HG02884 (cell line): ENCODE results near the gene ZNF133.
A peak's percentile ranks its signal among the peaks of the same experiment; 100 is the strongest.
"Not testable (repeated sequence)": the region's sequence is repeated elsewhere in the genome, so short reads cannot be mapped to it uniquely, and the experiment has no call there.

Experiments used
- ATAC-seq: cut with Tn5 transposase; IDR thresholded peaks from one replicate; pipeline ENCODE4 v1.9.1; 2021; ENCODE audit warnings: mild to moderate bottlenecking, moderate library complexity; ENCODE audit not compliant: unreplicated experiment

The ZNF133 gene

DNA sequence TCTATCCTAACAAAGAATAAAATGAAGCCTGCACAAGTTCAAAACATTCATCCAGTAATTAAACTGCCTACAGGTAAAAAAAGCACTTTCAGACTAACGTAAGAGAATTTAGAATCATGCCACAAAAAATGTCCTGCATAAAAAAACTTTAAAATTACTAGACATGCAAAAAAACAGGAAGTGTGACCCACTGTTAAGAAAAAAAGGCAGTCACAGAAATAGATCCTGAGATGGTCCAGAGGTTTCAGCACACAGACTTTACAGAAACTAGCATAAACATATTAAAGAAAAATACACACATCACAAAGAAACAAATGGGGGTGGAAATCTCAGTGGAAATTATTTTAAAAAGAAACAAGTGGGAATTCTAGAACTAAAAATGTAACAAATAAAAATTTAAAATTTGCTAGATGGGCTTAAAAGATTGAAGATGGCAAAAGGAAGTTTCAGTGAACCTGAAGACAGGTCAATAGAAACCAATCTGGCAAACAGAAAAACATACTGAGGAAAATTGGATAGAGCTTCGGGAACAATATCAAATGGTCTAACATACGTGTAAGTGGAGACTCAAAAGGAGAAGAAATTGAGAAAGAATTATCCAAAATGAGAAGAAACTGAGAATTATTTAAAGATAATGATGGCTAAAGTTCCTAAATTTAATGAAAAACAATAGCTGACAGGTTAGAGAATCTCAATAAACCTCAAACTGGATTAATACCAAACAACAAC is 3.4 kb upstream of the ZNF133 start:
- no peak for ATAC-seq

DNA sequence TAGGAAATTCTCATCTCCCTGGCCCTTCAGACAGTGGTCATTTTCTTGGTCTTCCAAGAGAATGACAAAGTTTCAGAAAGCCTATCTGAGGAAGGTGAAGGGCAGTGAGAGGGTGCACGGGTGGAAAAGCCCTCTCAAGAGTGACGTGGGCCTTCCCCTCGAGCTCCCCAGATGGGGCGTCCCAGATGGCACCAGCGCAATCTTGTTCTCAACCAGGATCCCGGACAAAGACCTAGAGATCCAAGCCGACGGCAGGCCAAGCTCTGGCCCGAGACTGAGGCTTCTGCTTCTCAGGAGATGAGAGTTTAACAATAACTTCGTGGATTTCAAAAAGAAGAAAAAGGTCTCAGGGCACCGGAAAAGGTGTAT is 797 bp upstream of the ZNF133 start:
- ATAC-seq, result no peak

DNA sequence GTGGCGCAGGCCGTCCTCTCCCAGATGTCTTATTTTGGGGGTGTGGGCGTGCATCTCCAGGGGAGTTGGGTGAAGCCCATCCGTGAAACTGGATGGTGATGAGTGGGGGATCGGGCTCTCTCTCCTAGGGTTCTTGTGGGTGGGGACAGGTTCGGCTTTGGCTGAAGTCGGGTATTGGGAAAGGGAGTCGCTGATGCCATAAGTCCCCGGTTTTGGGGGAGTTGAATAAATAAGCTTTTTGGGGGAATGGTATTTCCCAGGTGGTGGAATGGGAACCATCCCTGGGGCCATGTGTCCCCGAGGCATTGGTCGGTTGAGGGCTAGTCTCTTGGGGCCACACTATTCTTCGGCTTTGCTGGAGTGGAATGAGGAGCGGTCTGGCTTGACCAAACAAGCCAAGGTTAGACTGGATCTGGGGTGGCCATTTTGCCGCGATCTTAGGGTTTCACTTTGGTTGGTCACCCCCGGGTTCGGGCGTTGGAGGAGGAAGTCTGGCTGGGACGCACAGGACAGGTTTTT is 481 bp downstream of the ZNF133 start:
- ATAC-seq, result peak; percentile 18

DNA sequence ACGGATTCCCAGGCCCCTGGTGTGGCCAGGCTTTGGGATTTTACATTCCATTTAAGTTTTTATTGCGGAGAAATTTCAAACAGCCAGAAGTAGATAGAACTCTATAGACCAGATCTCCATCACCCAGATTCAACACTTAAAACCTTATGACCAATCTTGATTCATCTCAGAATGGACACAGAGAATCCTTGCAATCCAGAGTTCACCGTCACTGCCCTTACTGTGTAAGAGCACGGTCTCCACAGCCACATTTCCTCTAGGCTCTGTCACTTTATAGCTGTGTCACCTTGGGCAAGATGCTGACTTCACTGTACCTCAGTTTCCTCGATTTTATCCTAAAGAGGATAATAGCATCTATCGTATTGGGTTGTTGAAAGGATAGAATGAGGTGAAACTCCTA is 979 bp downstream of the ZNF133 start:
- no peak for ATAC-seq

DNA sequence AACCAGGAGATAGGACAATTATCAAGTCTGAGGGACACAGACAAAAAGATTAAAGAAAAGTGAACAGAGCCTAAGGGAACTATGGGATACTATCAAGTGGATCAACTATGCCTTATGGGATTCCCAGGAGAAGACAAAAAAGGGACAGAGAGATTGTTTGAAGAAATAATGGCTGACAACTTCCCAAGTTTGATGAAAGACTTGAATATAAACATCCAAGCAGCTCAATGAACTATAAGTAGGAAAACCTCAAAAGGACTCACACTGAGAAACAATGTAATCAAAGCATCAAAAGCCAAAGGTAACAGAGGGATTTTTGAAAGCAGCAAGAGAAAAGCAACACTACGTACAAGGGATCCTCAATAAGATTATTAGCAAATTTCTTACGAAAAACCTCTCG is 11.0 kb downstream of the ZNF133 start:
- ATAC-seq, result no peak

DNA sequence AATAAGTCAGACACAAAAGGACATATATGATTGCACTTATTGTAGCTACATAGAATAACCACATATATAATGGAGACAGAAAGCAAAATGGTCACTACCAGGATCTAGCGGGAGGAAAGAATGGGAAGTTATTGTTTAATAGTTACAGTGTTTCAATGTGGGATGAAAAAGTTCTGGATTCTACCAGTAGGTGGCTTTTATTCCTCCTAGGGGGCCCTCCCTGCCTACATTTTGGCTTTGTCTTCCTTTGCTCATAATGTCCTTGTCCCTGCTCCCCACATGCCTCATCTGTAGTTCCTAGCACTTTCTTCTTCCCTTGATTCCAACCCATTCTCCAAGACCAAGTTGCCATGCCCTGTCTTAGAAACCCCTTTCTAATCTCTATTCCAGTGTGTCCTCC is 16.3 kb downstream of the ZNF133 start:
- ATAC-seq, result no peak

DNA sequence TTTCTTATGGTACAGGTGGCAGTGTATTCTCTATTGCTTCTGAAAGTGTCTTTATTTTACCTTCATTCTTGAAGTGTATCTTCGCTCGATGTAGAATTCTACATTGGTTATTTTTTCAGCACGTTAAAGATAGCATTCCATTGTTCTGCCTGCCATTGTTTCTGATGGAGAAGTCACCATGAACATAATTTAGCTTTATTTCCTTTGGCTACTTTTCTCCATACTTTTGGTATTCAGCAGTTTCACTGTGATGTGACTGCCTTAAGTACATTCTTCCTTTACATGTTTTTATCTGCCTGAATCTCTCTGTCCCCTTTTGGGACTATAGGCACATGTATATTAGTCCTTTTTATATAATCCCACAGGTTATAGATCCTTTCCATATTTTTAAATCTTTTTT is 19.0 kb downstream of the ZNF133 start:
- ATAC-seq, result no peak

DNA sequence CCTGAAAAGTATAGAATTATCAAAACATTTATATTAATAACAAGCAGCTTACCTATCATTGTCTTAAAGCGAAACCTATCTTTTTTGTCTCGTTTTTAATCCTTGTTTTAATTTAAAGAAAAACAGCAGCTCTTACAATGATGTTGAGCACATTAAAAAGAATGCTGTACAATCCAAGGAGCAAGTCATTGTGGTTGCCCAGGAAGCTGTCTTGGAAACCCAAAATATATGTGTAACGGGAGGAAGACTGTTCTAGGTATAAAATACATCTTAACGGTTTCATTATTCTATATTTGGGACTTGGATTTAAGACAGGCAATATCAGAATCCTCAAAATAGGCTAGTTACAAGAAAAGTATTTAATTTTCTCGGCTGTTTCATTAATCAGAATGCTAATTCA is 21.7 kb downstream of the ZNF133 start:
- ATAC-seq, result no peak

DNA sequence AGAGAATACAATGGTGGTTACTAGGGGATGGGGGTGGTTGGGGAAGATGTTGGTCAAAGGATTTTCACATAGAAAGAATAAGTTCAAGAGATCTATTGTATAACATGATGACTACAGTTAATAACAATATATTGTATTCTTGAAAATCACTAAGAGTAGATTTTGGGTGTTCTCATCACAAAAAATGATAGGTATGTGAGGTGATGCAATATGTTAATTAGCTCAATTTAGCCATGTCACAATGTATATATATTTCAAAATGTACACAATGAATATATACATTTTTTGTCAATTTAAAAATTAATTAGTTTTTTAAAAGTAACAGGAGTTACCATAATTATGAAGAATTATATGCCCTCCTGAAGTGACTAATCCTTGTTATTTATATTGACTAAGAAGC is 22.3 kb downstream of the ZNF133 start:
- ATAC-seq, result no peak

DNA sequence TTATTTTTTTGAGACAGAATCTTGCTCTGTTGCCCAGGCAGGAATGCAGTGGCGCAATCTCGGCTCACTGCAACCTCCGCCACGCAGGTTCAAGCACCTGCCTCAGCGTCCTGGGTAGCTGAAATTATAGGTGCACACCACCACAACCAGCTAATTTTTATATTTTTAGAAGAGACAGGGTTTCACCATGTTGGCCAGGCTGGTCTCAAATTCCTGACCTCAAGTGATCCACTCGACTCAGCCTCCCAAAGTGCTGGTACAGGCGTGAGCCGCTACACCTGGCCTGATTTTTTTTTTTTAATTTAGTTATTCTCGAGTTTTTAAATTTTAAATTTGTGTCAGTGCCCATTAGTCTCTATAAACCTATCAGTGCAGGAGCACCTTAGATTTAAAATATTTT is 24.4 kb downstream of the ZNF133 start:
- ATAC-seq, result no peak

DNA sequence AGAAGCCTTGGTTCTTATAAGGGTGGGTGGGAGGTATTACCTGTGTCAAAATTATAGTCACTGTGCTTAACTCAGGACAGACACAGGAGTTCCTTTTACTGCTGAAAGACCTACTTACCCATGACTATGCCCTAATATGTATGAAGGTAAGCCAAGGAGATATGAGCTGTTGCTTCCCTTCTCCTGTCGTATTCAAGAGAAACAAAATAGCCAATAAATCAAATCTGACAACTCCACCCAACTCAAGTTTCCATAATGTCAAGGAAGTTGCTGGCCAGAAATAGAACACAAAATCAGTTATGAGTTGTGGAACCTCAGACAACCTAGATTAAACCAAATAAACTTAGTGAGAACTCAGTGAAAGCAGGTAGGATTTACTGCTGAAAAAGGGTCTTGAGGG is 25.1 kb downstream of the ZNF133 start:
- no peak for ATAC-seq

DNA sequence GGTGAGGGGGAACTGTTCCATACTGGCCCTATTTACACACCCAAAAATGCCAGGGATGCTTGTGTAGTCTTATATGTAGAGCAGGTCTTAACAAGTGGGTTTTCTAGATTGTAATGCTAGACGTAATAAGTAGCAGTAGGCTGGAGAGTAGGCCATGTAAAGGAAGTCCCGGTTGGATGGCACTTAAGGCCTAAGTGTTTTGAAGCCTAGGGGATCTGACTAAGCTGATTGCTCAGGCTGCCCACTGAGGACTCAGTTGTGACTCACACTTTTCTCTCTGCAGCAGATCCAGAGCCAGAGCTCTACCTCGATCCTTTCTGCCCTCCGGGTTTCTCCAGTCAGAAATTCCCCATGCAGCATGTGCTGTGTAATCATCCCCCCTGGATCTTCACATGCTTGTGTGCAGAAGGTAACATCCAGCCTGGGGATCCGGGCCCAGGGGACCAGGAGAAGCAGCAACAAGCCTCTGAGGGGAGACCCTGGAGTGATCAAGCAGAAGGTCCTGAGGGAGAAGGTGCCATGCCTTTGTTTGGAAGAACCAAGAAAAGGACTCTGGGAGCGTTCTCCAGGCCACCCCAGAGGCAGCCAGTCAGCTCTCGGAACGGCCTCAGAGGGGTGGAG is 26.6 kb downstream of the ZNF133 start:
- no peak for ATAC-seq

DNA sequence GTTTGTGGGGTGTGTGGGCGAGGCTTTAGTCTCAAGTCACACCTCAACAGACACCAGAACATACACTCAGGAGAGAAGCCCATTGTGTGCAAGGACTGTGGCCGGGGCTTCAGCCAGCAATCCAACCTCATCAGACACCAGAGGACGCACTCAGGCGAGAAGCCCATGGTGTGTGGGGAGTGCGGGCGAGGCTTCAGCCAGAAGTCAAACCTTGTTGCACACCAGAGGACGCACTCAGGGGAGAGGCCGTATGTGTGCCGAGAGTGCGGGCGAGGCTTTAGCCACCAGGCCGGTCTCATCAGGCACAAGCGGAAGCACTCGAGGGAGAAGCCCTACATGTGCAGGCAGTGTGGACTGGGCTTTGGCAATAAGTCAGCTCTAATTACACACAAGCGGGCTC is 27.8 kb downstream of the ZNF133 start:
- ATAC-seq, result no peak

DNA sequence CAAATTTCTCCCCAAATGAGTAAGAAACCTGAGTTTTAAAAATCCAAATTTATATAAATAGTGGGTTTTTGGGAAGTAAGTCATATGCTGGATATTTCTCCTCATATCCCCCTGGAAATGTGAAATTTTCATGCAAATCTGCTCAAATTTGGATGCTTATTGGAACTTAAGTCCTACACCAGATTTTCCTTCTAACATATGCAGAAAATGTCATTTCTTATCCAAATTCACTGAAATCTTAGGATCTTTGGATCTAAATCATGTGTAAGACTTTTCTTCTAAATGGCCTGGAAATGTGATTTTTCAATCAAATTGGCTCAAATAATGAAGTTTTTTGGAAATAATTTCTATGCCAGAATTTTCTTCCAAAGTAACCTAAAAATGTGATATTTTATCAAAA is 33.0 kb downstream of the ZNF133 start:
- no peak for ATAC-seq

DNA sequence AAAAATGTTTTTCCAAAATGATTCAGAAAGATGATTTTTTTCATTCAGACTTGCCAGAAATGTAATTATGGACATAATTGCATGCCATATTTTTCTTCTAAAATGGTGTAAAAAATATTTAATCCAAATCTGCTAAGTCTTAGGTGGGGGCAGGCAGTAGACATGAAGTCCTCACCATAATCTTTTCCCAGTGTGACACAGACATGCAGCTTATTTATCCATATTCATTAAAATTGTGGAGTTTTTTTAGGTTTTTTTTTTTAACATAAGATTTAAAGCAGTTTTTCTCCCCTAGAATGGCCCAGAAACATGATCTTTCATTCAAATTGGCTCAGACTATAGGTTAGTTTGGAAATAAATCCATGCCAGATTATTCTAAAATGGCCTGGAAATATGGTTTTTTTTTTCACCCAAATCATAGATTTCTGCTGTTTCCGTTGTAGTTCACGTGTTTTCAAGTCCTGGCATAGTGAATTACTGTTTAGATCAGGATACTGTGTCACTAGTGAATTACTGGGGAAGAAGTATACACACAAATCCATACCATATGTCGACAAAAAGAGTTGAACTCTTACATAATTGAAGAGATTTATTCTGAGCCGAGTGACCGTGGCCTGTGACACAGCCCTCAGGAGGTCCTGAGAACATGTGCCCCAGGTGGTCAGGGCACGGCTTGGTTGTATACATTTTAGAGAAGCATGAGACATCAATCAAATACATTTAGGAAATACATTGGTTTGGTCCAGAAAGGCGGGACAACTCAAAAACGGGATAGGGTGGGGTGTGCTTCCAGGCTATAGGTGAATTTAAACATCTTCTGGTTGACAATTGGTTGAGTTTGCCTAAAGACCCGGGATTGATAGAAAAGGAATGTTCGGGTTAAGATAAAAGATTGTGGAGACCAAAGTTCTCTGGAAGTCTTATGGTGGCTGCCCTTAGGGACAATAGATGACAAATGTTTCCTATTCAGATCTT is 33.9 kb downstream of the ZNF133 start:
- ATAC-seq, result no peak

DNA sequence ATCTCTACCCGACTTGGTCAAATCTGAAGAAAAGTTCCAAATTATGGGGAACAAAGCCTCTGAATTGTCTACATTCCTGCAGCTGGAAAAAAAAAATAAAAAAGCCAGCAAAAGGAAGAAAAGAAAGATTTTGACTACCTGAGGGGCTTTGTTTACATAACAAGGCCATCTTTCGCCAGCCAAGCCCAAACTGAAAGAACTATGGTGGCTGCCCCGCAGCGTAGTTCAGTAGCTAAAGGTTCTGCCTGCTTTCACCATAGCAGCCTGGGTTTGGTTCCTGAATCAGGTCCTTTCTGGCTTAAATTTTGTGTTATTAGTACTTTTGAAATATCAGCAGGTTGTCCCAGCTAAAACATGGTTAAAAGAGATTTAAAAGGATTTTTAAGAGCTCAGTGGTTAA is 35.4 kb downstream of the ZNF133 start:
- ATAC-seq, result no peak

DNA sequence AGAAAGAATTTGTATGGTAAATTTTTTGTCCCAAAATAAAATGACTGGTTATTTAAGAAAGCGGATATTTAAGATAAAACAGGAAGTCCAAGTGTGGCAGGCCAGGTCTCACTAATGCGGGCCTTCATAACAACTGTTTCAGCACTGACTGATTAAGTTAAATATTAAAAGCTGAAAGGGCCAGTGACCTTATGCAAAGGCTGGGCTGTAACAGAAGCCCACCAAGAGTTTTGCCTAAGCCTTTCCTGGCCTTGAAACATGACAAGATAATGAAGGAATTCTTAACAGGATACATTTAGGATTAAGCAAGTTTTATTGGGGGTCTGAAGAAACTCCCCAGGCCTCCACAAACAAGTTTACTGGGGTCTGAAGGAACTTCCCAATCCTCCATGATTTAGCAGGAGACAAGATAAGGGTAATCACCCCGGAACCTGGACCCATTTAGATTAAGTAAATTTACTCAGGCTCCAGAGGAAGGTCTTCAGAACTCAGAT is 36.3 kb downstream of the ZNF133 start:
- ATAC-seq, result no peak

DNA sequence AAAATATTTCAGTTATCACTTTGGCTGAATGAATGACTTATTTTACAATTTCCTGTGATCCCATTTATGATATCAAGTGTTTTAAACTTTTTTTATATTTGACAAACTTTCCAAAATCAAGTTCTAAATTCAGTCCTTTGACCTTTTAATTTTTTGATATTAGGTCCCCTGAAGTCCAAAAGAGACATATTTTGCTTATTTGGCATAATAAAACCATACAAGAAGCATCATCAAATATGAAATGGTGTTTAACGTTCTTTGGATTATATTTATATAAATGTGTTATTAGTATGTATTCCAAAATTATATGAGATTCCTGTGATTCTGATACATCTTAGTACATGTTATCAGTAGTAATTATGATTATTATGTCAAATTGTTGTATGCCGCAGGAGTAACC is 38.7 kb downstream of the ZNF133 start:
- ATAC-seq, result no peak

DNA sequence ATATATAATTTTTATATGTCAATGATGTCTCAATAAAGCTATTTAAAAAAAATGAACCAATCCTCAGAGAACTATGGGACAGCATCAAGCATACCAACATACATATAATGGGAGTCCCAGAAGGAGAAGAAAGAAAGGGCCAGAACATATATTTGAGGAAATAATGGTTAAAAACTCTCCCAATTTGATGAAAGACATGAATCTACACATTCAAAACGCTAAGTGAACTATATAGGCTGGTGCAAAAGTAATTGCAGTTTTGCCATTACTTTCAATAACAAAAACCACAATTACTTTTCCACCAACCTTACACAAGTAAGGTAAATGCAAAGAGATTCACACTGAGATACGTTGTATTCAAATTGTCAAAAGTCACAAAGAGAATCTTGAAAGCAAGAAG is 43.4 kb downstream of the ZNF133 start:
- ATAC-seq, result no peak

DNA sequence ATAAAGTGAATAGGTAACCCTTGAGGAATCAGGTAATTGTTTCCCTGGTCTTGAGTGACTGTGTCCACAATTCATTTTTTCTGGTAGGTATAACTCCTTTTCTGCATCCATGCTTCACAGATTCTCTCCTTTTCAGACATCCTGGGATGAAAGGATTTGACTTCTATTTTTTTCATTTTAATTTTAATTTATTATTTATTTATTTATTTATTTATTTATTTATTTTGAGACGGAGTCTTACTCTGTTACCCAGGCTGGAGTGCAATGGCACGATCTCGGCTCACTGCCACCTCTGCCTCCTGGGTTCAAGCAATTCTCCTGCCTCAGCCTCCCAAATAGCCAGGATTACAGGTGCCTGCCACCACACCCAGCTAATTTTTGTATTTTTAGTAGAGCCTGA is 61.4 kb downstream of the ZNF133 start:
- ATAC-seq, result not testable (repeated sequence)

DNA sequence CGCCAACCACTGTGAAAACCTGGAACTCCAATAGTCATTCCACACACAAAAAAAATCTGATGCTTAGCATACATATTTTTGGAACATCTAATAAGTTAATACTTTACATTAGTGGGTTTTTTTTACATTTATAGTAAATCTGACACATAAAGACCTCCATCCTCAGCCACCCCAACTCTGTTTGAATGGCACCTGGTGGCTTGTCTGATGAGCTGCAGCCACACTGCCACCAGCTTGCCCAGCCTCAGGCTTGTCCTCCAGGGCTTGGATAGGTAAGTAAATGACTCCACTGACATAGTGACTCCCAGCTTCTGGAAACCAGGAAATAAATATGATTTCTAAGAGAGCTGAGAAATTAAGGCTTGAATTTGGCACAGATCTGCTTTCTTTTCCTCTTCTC is 71.5 kb downstream of the ZNF133 start:
- ATAC-seq, result no peak
